Thyroid gland (tissue), 4 donors: ENCODE results near the gene DLGAP4.

Experiments
- CTCF ChIP-seq, 6 experiments: fragments of 200-600 bp in 3 of 6; fragments of 450-650 bp in 3 of 6; sonication (generic) in 3 of 6; IDR thresholded peaks; one replicate each; pipeline ENCODE4 v1.5.1; 2016 to 2019; ENCODE audit warnings: antibody characterized with exemption in 6 of 6, mild to moderate bottlenecking in 2 of 6, inconsistent platforms in 1 of 6, moderate library complexity in 1 of 6
- POLR2A ChIP-seq, 2 donors: fragments of 450-650 bp; IDR thresholded peaks; one replicate each; pipeline ENCODE4 v1.6.1; 2017; ENCODE audit warnings: antibody characterized with exemption in 2 of 2, mild to moderate bottlenecking in 2 of 2, moderate library complexity in 1 of 2

GRCh38 chr20:36541768-36542488 lies 235.8 kb downstream of the DLGAP4 start:
- peak in 4 of 6 experiments; percentile 49 to 54 (median 51) for TF ChIP-seq CTCF (IDR thresholded peaks at IDR 0.05)
- no peak for TF ChIP-seq POLR2A (IDR thresholded peaks at IDR 0.05)
